A549 treated with CORT108297 at 1 μM for 4 hours (cell line): ENCODE measurements around the gene ACVR2B. TPM values are rescaled to one million over a fixed set of nuclear protein-coding genes. Genes with fewer than 3 reads are reported as not detected.

Source experiments
- total RNA-seq: library from RNA; stranded (reverse); fragments of 200-300 nt; extraction: Qiagen RNA extraction; gene quantifications from 5 replicates; pipeline ENCODE4 v1.2.3, GENCODE V29; 2022

The ACVR2B gene
- total RNA-seq: 1.9 to 2.9 TPM (median 2.6 TPM) in 5 replicates

GRCh38 chr3:38453075-38453912 lies at the start of gene ACVR2B:
TSS of gene ACVR2B (plus strand) at chr3:38453890. CDS start at chr3:38454323, 433 bp downstream.

DNA sequence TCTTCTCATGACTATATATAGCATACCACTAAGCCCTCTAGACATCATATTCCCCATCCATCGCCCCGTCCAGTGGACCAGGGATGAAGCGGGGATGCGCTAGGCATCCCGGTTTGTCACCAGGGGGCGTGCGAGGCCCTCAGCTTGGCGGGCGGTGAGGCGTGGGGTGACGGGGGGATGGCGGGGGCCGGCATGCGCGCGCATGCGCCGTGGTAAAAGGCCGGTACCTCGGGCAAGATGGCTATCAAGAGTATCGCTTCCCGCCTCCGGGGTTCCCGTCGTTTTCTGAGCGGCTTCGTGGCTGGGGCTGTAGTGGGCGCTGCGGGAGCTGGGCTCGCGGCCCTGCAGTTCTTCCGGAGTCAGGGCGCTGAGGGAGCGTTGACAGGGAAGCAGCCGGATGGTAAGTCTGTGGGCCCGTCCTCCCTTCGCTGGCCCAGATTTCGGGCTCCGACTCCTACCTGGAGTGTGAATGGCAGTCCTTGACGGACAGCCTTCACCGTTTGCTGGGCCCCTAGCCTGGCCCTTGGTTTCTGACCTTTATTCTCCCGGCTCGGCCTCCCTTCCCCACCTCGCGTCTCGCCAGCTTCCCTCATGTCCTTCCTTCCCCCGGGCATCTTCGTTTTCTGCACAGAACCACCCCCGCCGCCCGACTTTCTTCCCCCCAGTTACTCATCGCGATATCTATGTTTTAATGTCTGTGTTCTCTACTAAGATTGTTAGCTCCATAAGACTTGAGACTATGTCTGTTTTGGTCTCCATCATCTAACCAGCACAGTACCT lies 42.6 kb downstream of the ACVR2B start, which contains the start of gene EXOG:
Gene EXOG, plus strand, starts transcription at position 210 of the 780 bp plus-strand sequence. Its CDS starts 28 bp downstream, at position 238.

Other genes starting within 250 kb of the ACVR2B start
- 0.05 to 0.13 TPM (median 0.08 TPM) in 5 replicates for gene SLC22A13, start 188.1 kb upstream of the ACVR2B start, total RNA-seq
- gene SLC22A14, start 171.6 kb upstream of the ACVR2B start, total RNA-seq: 0.03 to 0.07 TPM (median 0.03 TPM) in 3 of 5 replicates, not detected in the others
- 3.8 to 4.6 TPM (median 4.4 TPM) in 5 replicates for gene XYLB, start 107.1 kb upstream of the ACVR2B start, total RNA-seq
- 8.7 to 17.6 TPM (median 9.8 TPM) in 5 replicates for gene EXOG, start 42.5 kb downstream of the ACVR2B start, total RNA-seq
- gene SCN5A, start 195.8 kb downstream of the ACVR2B start, total RNA-seq: 0.33 to 2.1 TPM (median 0.93 TPM) in 5 replicates